ENCODE measurements around the gene LYST. TPM values are rescaled to one million over a fixed set of nuclear protein-coding genes. Genes with fewer than 3 reads are reported as not detected.
"Not testable (repeated sequence)": the region's sequence is repeated elsewhere in the genome, so short reads cannot be mapped to it uniquely, and the experiment has no call there.

The LYST gene
- total RNA-seq, 1 donor from 2014 or later = 16.4 TPM

DNA sequence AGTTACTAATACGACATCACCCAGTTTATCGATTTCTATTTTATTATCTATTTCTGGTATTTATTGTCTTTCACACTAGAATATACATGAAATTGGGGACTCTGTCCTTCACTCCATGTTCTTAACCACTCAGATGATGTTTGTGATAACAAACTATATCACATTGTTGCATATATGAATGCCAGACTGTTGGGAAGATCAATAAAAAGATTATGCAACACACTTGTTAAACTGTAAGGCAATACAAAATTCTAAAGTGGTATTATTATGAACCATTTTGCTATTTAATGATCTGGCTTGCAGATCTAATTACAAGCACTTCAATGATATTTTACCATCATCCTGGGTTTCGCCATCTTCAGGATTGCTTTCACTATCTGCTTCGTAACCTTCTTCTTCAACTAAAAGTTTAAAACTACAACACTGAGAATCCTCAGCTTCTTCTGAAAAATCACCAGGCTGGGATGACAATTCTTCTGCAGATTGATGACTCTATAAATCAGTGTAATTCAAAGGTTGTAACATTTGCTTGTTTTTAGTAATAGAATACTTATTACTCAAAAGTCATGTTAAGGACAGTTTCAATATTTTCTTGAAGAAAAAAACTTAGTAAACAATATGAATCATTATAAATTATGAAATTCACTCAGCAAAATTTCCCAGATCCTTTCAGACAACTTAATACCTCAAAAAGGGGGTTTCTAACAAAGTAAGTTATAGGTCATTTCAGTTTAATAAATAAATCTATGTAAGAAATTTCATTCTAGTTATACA lies 63.9 kb downstream of the LYST start:
- no peaks in the 10 kb centered on the region for H3K27me3 Mint-ChIP-seq (ENCODE audit: low read depth)
- H3K4me1 Mint-ChIP-seq (ENCODE audit: low read depth) = no peaks in the 10 kb centered on the region
- no peak overlapping the region for H3K4me3 Mint-ChIP-seq (ENCODE audit: unreplicated experiment)
- TF ChIP-seq, protein P1, sequence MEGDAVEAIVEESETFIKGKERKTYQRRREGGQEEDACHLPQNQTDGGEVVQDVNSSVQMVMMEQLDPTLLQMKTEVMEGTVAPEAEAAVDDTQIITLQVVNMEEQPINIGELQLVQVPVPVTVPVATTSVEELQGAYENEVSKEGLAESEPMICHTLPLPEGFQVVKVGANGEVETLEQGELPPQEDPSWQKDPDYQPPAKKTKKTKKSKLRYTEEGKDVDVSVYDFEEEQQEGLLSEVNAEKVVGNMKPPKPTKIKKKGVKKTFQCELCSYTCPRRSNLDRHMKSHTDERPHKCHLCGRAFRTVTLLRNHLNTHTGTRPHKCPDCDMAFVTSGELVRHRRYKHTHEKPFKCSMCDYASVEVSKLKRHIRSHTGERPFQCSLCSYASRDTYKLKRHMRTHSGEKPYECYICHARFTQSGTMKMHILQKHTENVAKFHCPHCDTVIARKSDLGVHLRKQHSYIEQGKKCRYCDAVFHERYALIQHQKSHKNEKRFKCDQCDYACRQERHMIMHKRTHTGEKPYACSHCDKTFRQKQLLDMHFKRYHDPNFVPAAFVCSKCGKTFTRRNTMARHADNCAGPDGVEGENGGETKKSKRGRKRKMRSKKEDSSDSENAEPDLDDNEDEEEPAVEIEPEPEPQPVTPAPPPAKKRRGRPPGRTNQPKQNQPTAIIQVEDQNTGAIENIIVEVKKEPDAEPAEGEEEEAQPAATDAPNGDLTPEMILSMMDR (IDR thresholded peaks at IDR 0.05) = no peak
- no peak overlapping the region for H3K27ac Mint-ChIP-seq (ENCODE audit: unreplicated experiment)
- DNase-seq (ENCODE audit: low spot score) = no peak
- peaks cover 6% of the 10 kb centered on the region for H3K36me3 Mint-ChIP-seq (ENCODE audit: low read depth)
- H3K9me3 Mint-ChIP-seq (ENCODE audit: low read depth) = no peaks in the 10 kb centered on the region

DNA sequence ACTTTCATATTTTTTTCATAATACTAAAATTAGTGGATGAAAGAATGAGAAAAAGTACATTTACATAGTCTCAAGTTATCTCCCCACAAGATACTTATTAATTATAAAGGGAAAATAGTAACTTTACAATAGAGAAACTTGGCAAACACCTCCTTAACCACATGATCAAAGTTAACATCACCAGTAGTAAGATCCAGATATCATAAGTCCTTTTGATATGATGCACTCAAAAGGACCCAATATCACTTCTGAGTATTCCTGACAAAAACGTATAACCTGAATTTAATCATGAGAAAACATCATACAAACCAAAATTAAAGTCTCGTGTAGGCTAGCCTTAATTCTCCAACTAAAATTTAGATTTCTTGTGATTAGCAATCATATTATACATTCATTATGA lies 67.4 kb downstream of the LYST start:
- DNase-seq (ENCODE audit: low spot score) = no peak
- Mint-ChIP-seq H3K36me3 (ENCODE audit: low read depth) (peaks cover 11% of the 10 kb centered on the region), H3K4me3 (ENCODE audit: unreplicated experiment) (no peak overlapping the region), H3K9me3 (ENCODE audit: low read depth) (peaks cover 4% of the 10 kb centered on the region), H3K27me3 (ENCODE audit: low read depth) (no peaks in the 10 kb centered on the region), H3K4me1 (ENCODE audit: low read depth) (no peaks in the 10 kb centered on the region), H3K27ac (ENCODE audit: unreplicated experiment) (no peak overlapping the region)
- TF ChIP-seq, protein P1 (IDR thresholded peaks at IDR 0.05) = no peak

DNA sequence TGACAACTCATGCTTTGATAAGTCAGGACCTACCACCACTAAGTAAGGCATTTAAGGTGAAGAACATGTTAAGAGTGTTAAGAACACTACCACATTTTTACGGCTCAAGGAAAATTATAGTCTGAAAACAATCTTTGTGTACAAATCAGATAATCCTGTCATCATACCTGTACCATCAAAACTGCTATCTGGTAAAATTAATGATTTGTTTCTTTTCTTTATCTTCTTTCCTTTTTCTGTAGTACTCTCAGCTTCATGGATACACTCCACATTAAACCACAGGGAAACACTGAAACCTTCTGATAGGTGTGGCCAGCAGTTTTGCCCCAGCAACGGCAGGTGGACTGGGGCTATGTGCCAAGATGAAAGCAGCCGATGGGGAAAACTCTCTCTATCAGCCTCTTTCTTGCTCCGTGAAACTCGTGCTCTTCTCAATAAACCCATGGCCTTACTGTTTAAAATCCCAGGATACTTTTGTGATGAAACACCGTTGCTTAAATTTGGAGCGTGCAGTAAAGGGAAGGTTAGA lies 75.1 kb downstream of the LYST start:
- Mint-ChIP-seq H3K9me3 (ENCODE audit: low read depth) (peaks cover 3% of the 10 kb centered on the region), H3K27ac (ENCODE audit: unreplicated experiment) (no peak overlapping the region), H3K27me3 (ENCODE audit: low read depth) (no peaks in the 10 kb centered on the region), H3K4me1 (ENCODE audit: low read depth) (no peaks in the 10 kb centered on the region), H3K4me3 (ENCODE audit: unreplicated experiment) (no peak overlapping the region), H3K36me3 (ENCODE audit: low read depth) (peaks cover 8% of the 10 kb centered on the region)
- no peak for DNase-seq (ENCODE audit: low spot score)
- TF ChIP-seq, protein P1 (IDR thresholded peaks at IDR 0.05) = no peak

DNA sequence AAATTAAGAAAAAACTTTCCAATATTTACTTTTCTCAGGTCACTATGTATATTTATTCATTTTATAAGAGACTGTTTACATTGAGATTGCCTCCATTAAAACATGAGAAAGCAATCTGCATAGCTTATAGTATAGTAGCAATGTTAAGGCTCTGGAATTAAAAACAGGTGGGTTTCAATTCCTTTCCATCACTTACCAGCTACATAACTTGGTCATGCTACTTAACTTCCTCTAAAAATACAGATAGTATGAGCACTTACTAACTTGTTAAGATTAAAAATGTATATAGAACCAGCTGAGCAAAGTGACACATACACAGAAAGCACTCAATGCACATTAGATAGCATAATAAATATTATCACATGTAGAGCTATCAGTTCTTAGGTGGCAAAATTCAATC lies 76.6 kb downstream of the LYST start:
- Mint-ChIP-seq H3K27me3 (ENCODE audit: low read depth) (no peaks in the 10 kb centered on the region), H3K36me3 (ENCODE audit: low read depth) (peaks cover 6% of the 10 kb centered on the region), H3K9me3 (ENCODE audit: low read depth) (no peaks in the 10 kb centered on the region), H3K27ac (ENCODE audit: unreplicated experiment) (no peak overlapping the region), H3K4me3 (ENCODE audit: unreplicated experiment) (no peak overlapping the region), H3K4me1 (ENCODE audit: low read depth) (no peaks in the 10 kb centered on the region)
- TF ChIP-seq, protein P1 (IDR thresholded peaks at IDR 0.05) = no peak
- no peak for DNase-seq (ENCODE audit: low spot score)

DNA sequence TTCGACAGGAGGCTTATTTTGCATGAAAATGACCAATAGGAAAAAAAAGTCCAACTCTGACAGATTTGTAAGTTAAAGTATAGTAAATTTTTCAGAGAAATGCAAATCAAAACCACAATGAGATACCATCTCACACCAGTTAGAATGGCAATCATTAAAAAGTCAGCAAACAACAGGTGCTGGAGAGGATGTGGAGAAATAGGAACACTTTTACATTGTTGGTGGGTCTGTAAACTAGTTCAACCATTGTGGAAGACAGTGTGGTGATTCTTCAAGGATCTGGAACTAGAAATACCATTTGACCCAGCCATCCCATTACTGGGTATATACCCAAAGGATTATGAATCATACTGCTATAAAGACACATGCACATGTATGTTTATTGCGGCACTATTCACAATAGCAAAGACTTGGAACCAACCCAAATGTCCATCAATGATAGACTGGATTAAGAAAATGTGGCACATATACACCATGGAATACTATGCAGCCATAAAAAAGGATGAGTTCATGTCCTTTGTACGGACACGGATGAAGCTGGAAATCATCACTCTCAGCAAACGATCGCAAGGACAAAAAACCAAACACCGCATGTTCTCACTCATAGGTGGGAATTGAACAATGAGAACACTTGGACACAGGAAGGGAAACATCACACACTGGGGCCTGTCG lies 80.3 kb downstream of the LYST start:
- not testable (repeated sequence) for H3K9me3 Mint-ChIP-seq (ENCODE audit: low read depth); H3K27ac Mint-ChIP-seq (ENCODE audit: unreplicated experiment); H3K36me3 Mint-ChIP-seq (ENCODE audit: low read depth); DNase-seq (ENCODE audit: low spot score); H3K4me3 Mint-ChIP-seq (ENCODE audit: unreplicated experiment); H3K27me3 Mint-ChIP-seq (ENCODE audit: low read depth)
- H3K4me1 Mint-ChIP-seq (ENCODE audit: low read depth) = peaks cover 11% of the 10 kb centered on the region
